IMR-90 (cell line): ENCODE results near the gene RASGRP4.

Source experiments
- CTCF ChIP-seq: conservative IDR thresholded peaks from 2 replicates; pipeline ENCODE4 v1.5.1; 2012; ENCODE audit warnings: mild to moderate bottlenecking, low read depth, low read length, improper control_type of control experiment
- MAZ ChIP-seq: IDR thresholded peaks from 2 replicates; pipeline ENCODE4 v1.6.1; 2012; ENCODE audit warnings: low read depth, mild to moderate bottlenecking, low read length, improper control_type of control experiment, moderate library complexity, borderline replicate concordance
- POLR2A ChIP-seq: IDR thresholded peaks from 2 replicates; pipeline ENCODE4 v1.6.1; 2012; ENCODE audit warnings: mild to moderate bottlenecking, low read depth, low read length
- RAD21 ChIP-seq: IDR thresholded peaks from 2 replicates; pipeline ENCODE4 v1.6.1; 2012; ENCODE audit warnings: low read length, improper control_type of control experiment
- SMC3 ChIP-seq: fragments of 150-350 bp; IDR thresholded peaks from 2 replicates; pipeline ENCODE4 v1.6.1; 2016; ENCODE audit warnings: low read depth, mild to moderate bottlenecking, antibody characterized with exemption, low read length, moderate library complexity

- TF ChIP-seq MAZ: no peak; the same call in 1 of the 2 replicates
- TF ChIP-seq POLR2A: peak; percentile 82
- no peak for TF ChIP-seq CTCF
- TF ChIP-seq RAD21: no peak
- TF ChIP-seq SMC3: no peak
Observed at GRCh38 chr19:38389101-38389925, 36.7 kb downstream of the RASGRP4 start.
